GM23338 (cell line): ENCODE data around the gene STOX2.

Source experiments
- CREB1 ChIP-seq: fragments of 250-450 bp; sonication (Bioruptor Pico); IDR thresholded peaks from 2 replicates; pipeline ENCODE4 v1.5.0; 2020; ENCODE audit warnings: low read depth, mild to moderate bottlenecking, moderate library complexity
- EZH2 ChIP-seq: fragments of 200-600 bp; sonication (generic); IDR thresholded peaks from one replicate; pipeline ENCODE4 v1.8.0; 2017; ENCODE audit warnings: antibody characterized with exemption, mild to moderate bottlenecking, low read depth; ENCODE audit not compliant: unreplicated experiment
- EZH2phosphoT487 ChIP-seq: fragments of 200-600 bp; sonication (generic); IDR thresholded peaks from one replicate; pipeline ENCODE4 v1.8.1; 2018; ENCODE audit warnings: antibody characterized with exemption; ENCODE audit not compliant: unreplicated experiment
- NANOG ChIP-seq: IDR thresholded peaks from 2 replicates; pipeline ENCODE4 v1.6.1; 2016; ENCODE audit warnings: antibody characterized with exemption, borderline replicate concordance
- POLR2AphosphoS5 ChIP-seq: IDR thresholded peaks from 2 replicates; pipeline ENCODE4 v1.6.1; 2016; ENCODE audit warnings: antibody characterized with exemption, low read depth
- ZNF331 ChIP-seq: fragments of 250-450 bp; sonication (Bioruptor Pico); IDR thresholded peaks from 2 replicates; pipeline ENCODE4 v1.5.0; 2020; ENCODE audit warnings: low read depth, mild to moderate bottlenecking, moderate library complexity
- TF ChIP-seq, protein P1 (sequence below), 2 experiments: fragments of 200-600 bp in 1 of 2; sonication (generic) in 1 of 2; conservative IDR thresholded peaks; 2 replicates each; pipeline versions ENCODE4 v1.5.1 to v1.6.1; 2016 to 2017; ENCODE audit warnings: antibody characterized with exemption in 2 of 2, low read depth in 2 of 2, mild to moderate bottlenecking in 2 of 2, moderate library complexity in 1 of 2
- TF ChIP-seq, protein P2 (sequence below): IDR thresholded peaks from one replicate; pipeline ENCODE4 v1.6.1; 2018; ENCODE audit warnings: antibody characterized with exemption; ENCODE audit not compliant: unreplicated experiment

DNA sequence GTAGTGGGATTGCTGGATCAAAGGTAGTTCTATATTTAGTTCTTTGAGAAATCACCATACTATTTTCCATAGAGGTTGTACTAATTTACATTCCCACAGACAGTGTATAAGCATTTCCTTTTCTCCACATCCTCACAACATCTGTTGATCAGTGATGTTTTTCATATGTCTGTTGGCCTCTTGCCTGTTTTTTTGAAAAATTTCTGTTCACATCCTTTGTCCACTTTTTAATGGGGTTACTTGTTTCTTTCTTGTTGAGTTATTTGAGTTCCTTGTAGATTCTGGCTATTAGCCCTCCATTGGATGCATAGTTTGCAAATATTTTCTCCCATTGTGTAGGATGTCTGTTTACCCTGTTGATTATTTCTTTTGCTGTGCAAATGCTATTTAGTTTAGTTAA, 72.6 kb downstream of the STOX2 start:
- no peak for TF ChIP-seq EZH2
- TF ChIP-seq, protein P1, sequence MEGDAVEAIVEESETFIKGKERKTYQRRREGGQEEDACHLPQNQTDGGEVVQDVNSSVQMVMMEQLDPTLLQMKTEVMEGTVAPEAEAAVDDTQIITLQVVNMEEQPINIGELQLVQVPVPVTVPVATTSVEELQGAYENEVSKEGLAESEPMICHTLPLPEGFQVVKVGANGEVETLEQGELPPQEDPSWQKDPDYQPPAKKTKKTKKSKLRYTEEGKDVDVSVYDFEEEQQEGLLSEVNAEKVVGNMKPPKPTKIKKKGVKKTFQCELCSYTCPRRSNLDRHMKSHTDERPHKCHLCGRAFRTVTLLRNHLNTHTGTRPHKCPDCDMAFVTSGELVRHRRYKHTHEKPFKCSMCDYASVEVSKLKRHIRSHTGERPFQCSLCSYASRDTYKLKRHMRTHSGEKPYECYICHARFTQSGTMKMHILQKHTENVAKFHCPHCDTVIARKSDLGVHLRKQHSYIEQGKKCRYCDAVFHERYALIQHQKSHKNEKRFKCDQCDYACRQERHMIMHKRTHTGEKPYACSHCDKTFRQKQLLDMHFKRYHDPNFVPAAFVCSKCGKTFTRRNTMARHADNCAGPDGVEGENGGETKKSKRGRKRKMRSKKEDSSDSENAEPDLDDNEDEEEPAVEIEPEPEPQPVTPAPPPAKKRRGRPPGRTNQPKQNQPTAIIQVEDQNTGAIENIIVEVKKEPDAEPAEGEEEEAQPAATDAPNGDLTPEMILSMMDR (conservative IDR thresholded peaks at IDR 0.05; ENCODE audit: low read depth in 2 of 2), result no peak
- TF ChIP-seq EZH2phosphoT487, result no peak
- TF ChIP-seq NANOG, result no peak
- no peak for TF ChIP-seq CREB1
- TF ChIP-seq, protein P2, sequence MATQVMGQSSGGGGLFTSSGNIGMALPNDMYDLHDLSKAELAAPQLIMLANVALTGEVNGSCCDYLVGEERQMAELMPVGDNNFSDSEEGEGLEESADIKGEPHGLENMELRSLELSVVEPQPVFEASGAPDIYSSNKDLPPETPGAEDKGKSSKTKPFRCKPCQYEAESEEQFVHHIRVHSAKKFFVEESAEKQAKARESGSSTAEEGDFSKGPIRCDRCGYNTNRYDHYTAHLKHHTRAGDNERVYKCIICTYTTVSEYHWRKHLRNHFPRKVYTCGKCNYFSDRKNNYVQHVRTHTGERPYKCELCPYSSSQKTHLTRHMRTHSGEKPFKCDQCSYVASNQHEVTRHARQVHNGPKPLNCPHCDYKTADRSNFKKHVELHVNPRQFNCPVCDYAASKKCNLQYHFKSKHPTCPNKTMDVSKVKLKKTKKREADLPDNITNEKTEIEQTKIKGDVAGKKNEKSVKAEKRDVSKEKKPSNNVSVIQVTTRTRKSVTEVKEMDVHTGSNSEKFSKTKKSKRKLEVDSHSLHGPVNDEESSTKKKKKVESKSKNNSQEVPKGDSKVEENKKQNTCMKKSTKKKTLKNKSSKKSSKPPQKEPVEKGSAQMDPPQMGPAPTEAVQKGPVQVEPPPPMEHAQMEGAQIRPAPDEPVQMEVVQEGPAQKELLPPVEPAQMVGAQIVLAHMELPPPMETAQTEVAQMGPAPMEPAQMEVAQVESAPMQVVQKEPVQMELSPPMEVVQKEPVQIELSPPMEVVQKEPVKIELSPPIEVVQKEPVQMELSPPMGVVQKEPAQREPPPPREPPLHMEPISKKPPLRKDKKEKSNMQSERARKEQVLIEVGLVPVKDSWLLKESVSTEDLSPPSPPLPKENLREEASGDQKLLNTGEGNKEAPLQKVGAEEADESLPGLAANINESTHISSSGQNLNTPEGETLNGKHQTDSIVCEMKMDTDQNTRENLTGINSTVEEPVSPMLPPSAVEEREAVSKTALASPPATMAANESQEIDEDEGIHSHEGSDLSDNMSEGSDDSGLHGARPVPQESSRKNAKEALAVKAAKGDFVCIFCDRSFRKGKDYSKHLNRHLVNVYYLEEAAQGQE, result no peak
- TF ChIP-seq ZNF331 (CRISPR knock-in tag), result no peak
- TF ChIP-seq POLR2AphosphoS5, result no peak
